GM23338 (cell line): ENCODE results near the gene GPR3. TPM values are rescaled to one million over a fixed set of nuclear protein-coding genes. Genes with fewer than 3 reads are reported as not detected.

Experiments
- ATAC-seq: fragments of 200-7000 bp; cut with Tn5 transposase; 3 replicates; pipeline ENCODE4 v1.9.1; 2020
- DNase-seq: peaks from one replicate; pipeline ENCODE4 v3.0.0-alpha.2; 2015; ENCODE audit warnings: low spot score
- H2AFZ ChIP-seq: fragments of 200-600 bp; sonication (generic); 2 replicates; pipeline ENCODE4 v1.8.0; 2016; ENCODE audit warnings: antibody characterized with exemption, mild to moderate bottlenecking, moderate library complexity
- H3F3A ChIP-seq: fragments of 200-600 bp; sonication (generic); replicated peaks from 2 replicates; pipeline ENCODE4 v1.8.0; 2017; ENCODE audit warnings: antibody characterized with exemption, mixed run types, low read depth
- H3K27ac ChIP-seq: fragments of 200-600 bp; sonication (generic); 2 replicates; pipeline ENCODE4 v1.6.1; 2016; ENCODE audit warnings: low read depth
- H3K27me3 ChIP-seq: fragments of 200-600 bp; sonication (generic); 2 replicates; pipeline ENCODE4 v1.8.0; 2016; ENCODE audit warnings: mild to moderate bottlenecking, mixed run types, moderate library complexity; ENCODE audit not compliant: insufficient read depth
- H3K36me3 ChIP-seq: fragments of 200-600 bp; sonication (generic); 2 replicates; pipeline ENCODE4 v1.8.0; 2016; ENCODE audit warnings: mild to moderate bottlenecking; ENCODE audit not compliant: insufficient read depth
- H3K4me1 ChIP-seq: fragments of 200-600 bp; sonication (generic); 2 replicates; pipeline ENCODE4 v1.8.0; 2016; ENCODE audit warnings: mild to moderate bottlenecking, moderate library complexity; ENCODE audit not compliant: insufficient read depth
- H3K4me2 ChIP-seq: fragments of 200-600 bp; sonication (generic); 2 replicates; pipeline ENCODE4 v1.7.1; 2017; ENCODE audit warnings: mixed run types
- H3K4me3 ChIP-seq: fragments of 200-600 bp; sonication (generic); 2 replicates; pipeline ENCODE4 v1.6.1; 2016; ENCODE audit warnings: mixed run types
- H3K79me2 ChIP-seq: fragments of 200-600 bp; sonication (generic); replicated peaks from 2 replicates; pipeline ENCODE4 v1.8.0; 2017; ENCODE audit warnings: mild to moderate bottlenecking; ENCODE audit not compliant: insufficient read depth
- H3K9me2 ChIP-seq: fragments of 200-600 bp; sonication (generic); 2 replicates; pipeline ENCODE4 v1.8.0; 2017; ENCODE audit not compliant: insufficient read depth
- H4K20me1 ChIP-seq: fragments of 200-600 bp; sonication (generic); replicated peaks from 2 replicates; pipeline ENCODE4 v1.8.0; 2017; ENCODE audit warnings: mild to moderate bottlenecking; ENCODE audit not compliant: insufficient read depth
- H3K27ac Mint-ChIP-seq: 2 replicates; pipeline ENCODE4 v1.8.0; 2020; ENCODE audit warnings: inconsistent platforms, mild to moderate bottlenecking, moderate library complexity, mixed read lengths
- H3K27me3 Mint-ChIP-seq: 3 replicates; pipeline ENCODE4 v1.8.0; 2022; ENCODE audit warnings: low read depth, mild to moderate bottlenecking, moderate library complexity, mixed read lengths, inconsistent platforms; ENCODE audit not compliant: insufficient read depth, poor library complexity
- H3K36me3 Mint-ChIP-seq: 3 replicates; pipeline ENCODE4 v1.8.0; 2021; ENCODE audit warnings: low read depth, mild to moderate bottlenecking, inconsistent platforms, moderate library complexity, mixed read lengths
- H3K4me1 Mint-ChIP-seq: 3 replicates; pipeline ENCODE4 v1.8.0; 2020; ENCODE audit warnings: mild to moderate bottlenecking, inconsistent platforms, mixed read lengths
- H3K4me3 Mint-ChIP-seq: 3 replicates; pipeline ENCODE4 v1.8.0; 2021; ENCODE audit warnings: moderate library complexity, mild to moderate bottlenecking, inconsistent platforms, mixed read lengths
- H3K9me3 Mint-ChIP-seq: 3 replicates; pipeline ENCODE4 v1.8.0; 2020; ENCODE audit warnings: moderate library complexity, mild to moderate bottlenecking, inconsistent platforms, mixed read lengths
- CREB1 ChIP-seq: fragments of 250-450 bp; sonication (Bioruptor Pico); IDR thresholded peaks from 2 replicates; pipeline ENCODE4 v1.5.0; 2020; ENCODE audit warnings: low read depth, mild to moderate bottlenecking, moderate library complexity
- EZH2 ChIP-seq: fragments of 200-600 bp; sonication (generic); IDR thresholded peaks from one replicate; pipeline ENCODE4 v1.8.0; 2017; ENCODE audit warnings: antibody characterized with exemption, mild to moderate bottlenecking, low read depth; ENCODE audit not compliant: unreplicated experiment
- EZH2phosphoT487 ChIP-seq: fragments of 200-600 bp; sonication (generic); IDR thresholded peaks from one replicate; pipeline ENCODE4 v1.8.1; 2018; ENCODE audit warnings: antibody characterized with exemption; ENCODE audit not compliant: unreplicated experiment
- JUNB ChIP-seq: IDR thresholded peaks from one replicate; pipeline ENCODE4 v1.6.1; 2016; ENCODE audit warnings: antibody characterized with exemption; ENCODE audit not compliant: unreplicated experiment
- NANOG ChIP-seq: IDR thresholded peaks from 2 replicates; pipeline ENCODE4 v1.6.1; 2016; ENCODE audit warnings: antibody characterized with exemption, borderline replicate concordance
- POLR2AphosphoS5 ChIP-seq: IDR thresholded peaks from 2 replicates; pipeline ENCODE4 v1.6.1; 2016; ENCODE audit warnings: antibody characterized with exemption, low read depth
- STAT1 ChIP-seq: IDR thresholded peaks from one replicate; pipeline ENCODE4 v1.6.1; 2016; ENCODE audit warnings: antibody characterized with exemption; ENCODE audit not compliant: unreplicated experiment
- ZNF114 ChIP-seq: fragments of 250-450 bp; sonication (Bioruptor Pico); IDR thresholded peaks from 2 replicates; pipeline ENCODE4 v1.5.0; 2020; ENCODE audit warnings: mild to moderate bottlenecking, moderate library complexity
- ZNF331 ChIP-seq: fragments of 250-450 bp; sonication (Bioruptor Pico); IDR thresholded peaks from 2 replicates; pipeline ENCODE4 v1.5.0; 2020; ENCODE audit warnings: low read depth, mild to moderate bottlenecking, moderate library complexity
- polyA plus RNA-seq: library from polyadenylated mRNA; unstranded; fragments of >200 nt; fragmentation: Nextera tagmentation; extraction: Ambion mirVana; gene quantifications from 2 replicates; pipeline ENCODE4 v1.2.1, GENCODE V29; 2016
- total RNA-seq: library from RNA; depleted of rRNA; stranded (reverse); fragments of >200 nt; shearing (Covaris generic); gene quantifications from 2 replicates; pipeline ENCODE4 v1.2.3, GENCODE V29; 2014
- TF ChIP-seq, protein P1 (sequence below): IDR thresholded peaks from 2 replicates; pipeline ENCODE4 v1.6.1; 2016; ENCODE audit warnings: antibody characterized with exemption
- TF ChIP-seq, protein P2 (sequence below): fragments of 250-450 bp; sonication (Bioruptor Pico); IDR thresholded peaks from 2 replicates; pipeline ENCODE4 v1.5.0; 2020; ENCODE audit warnings: mild to moderate bottlenecking, moderate library complexity
- TF ChIP-seq, protein P3 (sequence below): IDR thresholded peaks from one replicate; pipeline ENCODE4 v1.6.1; 2018; ENCODE audit warnings: antibody characterized with exemption; ENCODE audit not compliant: unreplicated experiment
- TF ChIP-seq, protein P4 (sequence below), 2 experiments: fragments of 200-600 bp in 1 of 2; sonication (generic) in 1 of 2; conservative IDR thresholded peaks; 2 replicates each; pipeline versions ENCODE4 v1.5.1 to v1.6.1; 2016 to 2017; ENCODE audit warnings: antibody characterized with exemption in 2 of 2, low read depth in 2 of 2, mild to moderate bottlenecking in 2 of 2, moderate library complexity in 1 of 2

The GPR3 gene
- total and polyA plus RNA-seq, 2 experiments from 2014 or later: 5.9 to 9.1 TPM

DNA sequence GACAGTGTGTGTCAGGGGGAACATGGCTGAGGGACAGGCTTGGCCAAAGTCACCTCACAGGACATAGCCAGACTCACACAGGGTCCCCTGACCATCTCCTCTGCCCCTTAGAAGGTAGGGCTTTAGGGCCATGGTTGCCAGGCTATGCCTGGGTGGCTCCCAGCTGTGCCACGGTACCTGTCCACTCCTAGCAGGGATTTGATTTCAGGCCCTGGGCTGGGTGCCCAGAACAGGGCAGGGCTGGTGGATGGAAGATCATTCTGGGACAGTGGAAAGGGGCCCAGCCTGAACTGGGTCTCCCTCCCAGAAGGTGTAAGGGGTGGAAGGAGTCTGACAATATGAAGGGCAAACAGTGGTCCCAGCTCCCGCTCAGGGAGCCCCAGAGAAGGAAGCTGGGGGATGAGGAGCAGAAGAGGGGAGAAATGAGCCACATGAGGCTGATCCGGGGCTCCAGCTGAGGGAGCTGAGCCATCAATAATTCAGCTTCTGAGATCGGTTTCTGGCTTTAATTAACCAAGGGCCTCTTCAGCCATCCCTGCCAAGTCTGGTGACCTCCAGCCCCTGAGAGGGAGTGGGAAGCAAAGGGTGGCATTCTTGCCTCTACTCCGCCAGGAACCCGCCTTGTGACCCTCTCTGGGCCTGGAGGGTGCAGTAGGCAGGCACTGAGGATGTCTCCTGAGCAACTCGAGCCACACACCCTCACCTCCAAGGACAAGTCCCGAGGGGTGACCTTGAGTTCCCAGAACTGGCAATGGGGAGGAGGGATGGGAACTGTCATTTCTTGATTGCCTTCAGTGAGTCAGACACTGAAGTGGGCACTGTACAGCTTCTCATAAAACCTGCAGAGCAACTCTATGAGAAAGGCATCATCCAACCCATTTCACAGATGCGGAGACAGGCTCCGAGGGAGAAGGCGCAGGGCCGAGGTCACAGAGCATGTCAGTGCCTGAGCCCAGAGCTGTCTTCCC is 11.4 kb upstream of the GPR3 start:
- Histone ChIP-seq H3K27ac (no peak overlapping the region), H3F3A (no peaks in the 10 kb centered on the region), H3K4me3 (no peak overlapping the region), H3K36me3 (no peaks in the 10 kb centered on the region), H3K9me2 (no peaks in the 10 kb centered on the region), H3K4me1 (peaks cover 3% of the 10 kb centered on the region; the same call in 1 of the 2 replicates), H3K4me2 (no peak overlapping the region), H3K79me2 (no peaks in the 10 kb centered on the region), H2AFZ (no peak overlapping the region), H3K27me3 (peaks cover 5% of the 10 kb centered on the region), H4K20me1 (no peaks in the 10 kb centered on the region)
- Mint-ChIP-seq H3K27me3 (peaks cover 11% of the 10 kb centered on the region), H3K27ac (no peak overlapping the region), H3K36me3 (no peaks in the 10 kb centered on the region), H3K9me3 (no peaks in the 10 kb centered on the region), H3K4me1 (peaks cover 6% of the 10 kb centered on the region; the same call in 1 of the 3 replicates), H3K4me3 (no peak overlapping the region)
- ATAC-seq (no peak), DNase-seq (no peak)
- TF ChIP-seq CREB1 (CRISPR knock-in tag) (no peak), JUNB (no peak), STAT1 (no peak), POLR2AphosphoS5 (no peak), NANOG (no peak), ZNF331 (CRISPR knock-in tag) (no peak), EZH2 (no peak), ZNF114 (no peak), EZH2phosphoT487 (no peak)
- TF ChIP-seq, protein P1, sequence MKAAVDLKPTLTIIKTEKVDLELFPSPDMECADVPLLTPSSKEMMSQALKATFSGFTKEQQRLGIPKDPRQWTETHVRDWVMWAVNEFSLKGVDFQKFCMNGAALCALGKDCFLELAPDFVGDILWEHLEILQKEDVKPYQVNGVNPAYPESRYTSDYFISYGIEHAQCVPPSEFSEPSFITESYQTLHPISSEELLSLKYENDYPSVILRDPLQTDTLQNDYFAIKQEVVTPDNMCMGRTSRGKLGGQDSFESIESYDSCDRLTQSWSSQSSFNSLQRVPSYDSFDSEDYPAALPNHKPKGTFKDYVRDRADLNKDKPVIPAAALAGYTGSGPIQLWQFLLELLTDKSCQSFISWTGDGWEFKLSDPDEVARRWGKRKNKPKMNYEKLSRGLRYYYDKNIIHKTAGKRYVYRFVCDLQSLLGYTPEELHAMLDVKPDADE: no peak
- TF ChIP-seq, protein P2, sequence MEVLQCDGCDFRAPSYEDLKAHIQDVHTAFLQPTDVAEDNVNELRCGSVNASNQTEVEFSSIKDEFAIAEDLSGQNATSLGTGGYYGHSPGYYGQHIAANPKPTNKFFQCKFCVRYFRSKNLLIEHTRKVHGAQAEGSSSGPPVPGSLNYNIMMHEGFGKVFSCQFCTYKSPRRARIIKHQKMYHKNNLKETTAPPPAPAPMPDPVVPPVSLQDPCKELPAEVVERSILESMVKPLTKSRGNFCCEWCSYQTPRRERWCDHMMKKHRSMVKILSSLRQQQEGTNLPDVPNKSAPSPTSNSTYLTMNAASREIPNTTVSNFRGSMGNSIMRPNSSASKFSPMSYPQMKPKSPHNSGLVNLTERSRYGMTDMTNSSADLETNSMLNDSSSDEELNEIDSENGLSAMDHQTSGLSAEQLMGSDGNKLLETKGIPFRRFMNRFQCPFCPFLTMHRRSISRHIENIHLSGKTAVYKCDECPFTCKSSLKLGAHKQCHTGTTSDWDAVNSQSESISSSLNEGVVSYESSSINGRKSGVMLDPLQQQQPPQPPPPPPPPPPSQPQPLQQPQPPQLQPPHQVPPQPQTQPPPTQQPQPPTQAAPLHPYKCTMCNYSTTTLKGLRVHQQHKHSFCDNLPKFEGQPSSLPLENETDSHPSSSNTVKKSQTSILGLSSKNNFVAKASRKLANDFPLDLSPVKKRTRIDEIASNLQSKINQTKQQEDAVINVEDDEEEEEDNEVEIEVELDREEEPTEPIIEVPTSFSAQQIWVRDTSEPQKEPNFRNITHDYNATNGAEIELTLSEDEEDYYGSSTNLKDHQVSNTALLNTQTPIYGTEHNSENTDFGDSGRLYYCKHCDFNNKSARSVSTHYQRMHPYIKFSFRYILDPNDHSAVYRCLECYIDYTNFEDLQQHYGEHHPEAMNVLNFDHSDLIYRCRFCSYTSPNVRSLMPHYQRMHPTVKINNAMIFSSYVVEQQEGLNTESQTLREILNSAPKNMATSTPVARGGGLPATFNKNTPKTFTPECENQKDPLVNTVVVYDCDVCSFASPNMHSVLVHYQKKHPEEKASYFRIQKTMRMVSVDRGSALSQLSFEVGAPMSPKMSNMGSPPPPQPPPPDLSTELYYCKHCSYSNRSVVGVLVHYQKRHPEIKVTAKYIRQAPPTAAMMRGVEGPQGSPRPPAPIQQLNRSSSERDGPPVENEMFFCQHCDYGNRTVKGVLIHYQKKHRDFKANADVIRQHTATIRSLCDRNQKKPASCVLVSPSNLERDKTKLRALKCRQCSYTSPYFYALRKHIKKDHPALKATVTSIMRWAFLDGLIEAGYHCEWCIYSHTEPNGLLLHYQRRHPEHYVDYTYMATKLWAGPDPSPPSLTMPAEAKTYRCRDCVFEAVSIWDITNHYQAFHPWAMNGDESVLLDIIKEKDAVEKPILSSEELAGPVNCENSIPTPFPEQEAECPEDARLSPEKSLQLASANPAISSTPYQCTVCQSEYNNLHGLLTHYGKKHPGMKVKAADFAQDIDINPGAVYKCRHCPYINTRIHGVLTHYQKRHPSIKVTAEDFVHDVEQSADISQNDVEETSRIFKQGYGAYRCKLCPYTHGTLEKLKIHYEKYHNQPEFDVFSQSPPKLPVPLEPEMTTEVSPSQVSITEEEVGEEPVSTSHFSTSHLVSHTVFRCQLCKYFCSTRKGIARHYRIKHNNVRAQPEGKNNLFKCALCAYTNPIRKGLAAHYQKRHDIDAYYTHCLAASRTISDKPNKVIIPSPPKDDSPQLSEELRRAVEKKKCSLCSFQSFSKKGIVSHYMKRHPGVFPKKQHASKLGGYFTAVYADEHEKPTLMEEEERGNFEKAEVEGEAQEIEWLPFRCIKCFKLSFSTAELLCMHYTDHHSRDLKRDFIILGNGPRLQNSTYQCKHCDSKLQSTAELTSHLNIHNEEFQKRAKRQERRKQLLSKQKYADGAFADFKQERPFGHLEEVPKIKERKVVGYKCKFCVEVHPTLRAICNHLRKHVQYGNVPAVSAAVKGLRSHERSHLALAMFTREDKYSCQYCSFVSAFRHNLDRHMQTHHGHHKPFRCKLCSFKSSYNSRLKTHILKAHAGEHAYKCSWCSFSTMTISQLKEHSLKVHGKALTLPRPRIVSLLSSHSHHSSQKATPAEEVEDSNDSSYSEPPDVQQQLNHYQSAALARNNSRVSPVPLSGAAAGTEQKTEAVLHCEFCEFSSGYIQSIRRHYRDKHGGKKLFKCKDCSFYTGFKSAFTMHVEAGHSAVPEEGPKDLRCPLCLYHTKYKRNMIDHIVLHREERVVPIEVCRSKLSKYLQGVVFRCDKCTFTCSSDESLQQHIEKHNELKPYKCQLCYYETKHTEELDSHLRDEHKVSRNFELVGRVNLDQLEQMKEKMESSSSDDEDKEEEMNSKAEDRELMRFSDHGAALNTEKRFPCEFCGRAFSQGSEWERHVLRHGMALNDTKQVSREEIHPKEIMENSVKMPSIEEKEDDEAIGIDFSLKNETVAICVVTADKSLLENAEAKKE (CRISPR knock-in tag): no peak
- TF ChIP-seq, protein P3, sequence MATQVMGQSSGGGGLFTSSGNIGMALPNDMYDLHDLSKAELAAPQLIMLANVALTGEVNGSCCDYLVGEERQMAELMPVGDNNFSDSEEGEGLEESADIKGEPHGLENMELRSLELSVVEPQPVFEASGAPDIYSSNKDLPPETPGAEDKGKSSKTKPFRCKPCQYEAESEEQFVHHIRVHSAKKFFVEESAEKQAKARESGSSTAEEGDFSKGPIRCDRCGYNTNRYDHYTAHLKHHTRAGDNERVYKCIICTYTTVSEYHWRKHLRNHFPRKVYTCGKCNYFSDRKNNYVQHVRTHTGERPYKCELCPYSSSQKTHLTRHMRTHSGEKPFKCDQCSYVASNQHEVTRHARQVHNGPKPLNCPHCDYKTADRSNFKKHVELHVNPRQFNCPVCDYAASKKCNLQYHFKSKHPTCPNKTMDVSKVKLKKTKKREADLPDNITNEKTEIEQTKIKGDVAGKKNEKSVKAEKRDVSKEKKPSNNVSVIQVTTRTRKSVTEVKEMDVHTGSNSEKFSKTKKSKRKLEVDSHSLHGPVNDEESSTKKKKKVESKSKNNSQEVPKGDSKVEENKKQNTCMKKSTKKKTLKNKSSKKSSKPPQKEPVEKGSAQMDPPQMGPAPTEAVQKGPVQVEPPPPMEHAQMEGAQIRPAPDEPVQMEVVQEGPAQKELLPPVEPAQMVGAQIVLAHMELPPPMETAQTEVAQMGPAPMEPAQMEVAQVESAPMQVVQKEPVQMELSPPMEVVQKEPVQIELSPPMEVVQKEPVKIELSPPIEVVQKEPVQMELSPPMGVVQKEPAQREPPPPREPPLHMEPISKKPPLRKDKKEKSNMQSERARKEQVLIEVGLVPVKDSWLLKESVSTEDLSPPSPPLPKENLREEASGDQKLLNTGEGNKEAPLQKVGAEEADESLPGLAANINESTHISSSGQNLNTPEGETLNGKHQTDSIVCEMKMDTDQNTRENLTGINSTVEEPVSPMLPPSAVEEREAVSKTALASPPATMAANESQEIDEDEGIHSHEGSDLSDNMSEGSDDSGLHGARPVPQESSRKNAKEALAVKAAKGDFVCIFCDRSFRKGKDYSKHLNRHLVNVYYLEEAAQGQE: no peak
- TF ChIP-seq, protein P4, sequence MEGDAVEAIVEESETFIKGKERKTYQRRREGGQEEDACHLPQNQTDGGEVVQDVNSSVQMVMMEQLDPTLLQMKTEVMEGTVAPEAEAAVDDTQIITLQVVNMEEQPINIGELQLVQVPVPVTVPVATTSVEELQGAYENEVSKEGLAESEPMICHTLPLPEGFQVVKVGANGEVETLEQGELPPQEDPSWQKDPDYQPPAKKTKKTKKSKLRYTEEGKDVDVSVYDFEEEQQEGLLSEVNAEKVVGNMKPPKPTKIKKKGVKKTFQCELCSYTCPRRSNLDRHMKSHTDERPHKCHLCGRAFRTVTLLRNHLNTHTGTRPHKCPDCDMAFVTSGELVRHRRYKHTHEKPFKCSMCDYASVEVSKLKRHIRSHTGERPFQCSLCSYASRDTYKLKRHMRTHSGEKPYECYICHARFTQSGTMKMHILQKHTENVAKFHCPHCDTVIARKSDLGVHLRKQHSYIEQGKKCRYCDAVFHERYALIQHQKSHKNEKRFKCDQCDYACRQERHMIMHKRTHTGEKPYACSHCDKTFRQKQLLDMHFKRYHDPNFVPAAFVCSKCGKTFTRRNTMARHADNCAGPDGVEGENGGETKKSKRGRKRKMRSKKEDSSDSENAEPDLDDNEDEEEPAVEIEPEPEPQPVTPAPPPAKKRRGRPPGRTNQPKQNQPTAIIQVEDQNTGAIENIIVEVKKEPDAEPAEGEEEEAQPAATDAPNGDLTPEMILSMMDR (conservative IDR thresholded peaks at IDR 0.05; ENCODE audit: low read depth in 2 of 2): no peak
